Measurements from ENCODE around the gene FMN1. TPM values are rescaled to one million over a fixed set of nuclear protein-coding genes. Genes with fewer than 3 reads are reported as not detected.
A peak's percentile ranks its signal among the peaks of the same experiment; 100 is the strongest.

The FMN1 gene
- total RNA-seq, 1 experiment from 2014 or later, result 11.5 TPM

DNA sequence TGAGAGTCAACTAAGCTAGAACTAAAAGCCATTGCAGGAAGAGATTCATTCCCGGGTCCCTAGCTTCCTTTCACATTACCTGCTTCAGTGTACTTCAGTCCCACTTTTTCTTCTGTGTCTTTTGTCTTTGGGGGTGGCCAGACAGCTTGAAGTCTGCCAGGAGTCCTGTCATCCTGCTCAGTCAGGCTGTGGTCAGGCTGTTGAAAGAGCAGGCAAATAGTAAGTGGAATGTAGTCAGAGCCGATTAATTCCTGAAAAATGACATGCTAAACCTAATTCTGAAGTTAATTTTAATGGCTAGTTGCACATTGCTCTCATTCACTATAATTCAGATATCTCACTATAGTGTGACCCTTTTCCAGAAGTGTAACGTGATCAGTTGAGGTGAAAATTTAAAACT, 129.6 kb downstream of the FMN1 start:
- peak; percentile 24 for DNase-seq (ENCODE audit: low spot score)

DNA sequence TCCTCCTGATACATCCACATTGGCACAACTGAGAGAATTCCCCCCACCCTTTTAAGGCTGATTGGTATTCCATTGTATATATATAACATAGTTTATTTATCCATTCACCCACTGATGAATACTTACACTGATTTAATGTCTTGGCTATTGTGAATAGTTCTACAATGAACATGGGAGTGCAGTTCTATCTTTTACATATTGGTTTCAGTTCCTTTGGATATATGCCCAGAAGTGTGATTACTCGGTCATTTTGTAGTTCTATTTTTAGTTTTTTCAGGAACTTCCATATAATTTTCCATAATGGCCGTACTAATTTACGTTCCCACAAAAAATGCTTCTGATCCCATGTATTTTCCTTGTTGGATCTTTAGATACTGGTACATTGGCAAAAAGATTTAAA, 135.3 kb downstream of the FMN1 start:
- DNase-seq (ENCODE audit: low spot score), result no peak

DNA sequence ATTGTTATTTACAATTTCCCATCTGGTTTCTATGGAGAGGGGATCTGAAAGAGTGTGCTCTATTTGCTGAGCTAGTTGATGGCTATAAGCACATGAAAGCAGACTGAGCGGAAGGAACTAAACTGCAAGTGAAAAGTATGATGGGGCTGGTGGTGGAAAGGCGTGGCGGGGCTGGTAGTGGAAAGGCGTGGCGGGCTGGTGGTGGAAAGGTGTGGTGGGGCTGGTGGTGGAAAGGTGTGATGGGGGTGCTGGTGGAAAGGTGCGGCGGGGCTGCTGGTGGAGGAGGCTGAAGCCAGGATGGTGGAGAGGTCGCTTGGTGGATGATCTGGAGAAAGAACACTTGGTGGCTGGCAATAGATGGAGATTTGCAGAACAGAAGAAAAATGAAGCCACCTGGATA, 136.7 kb downstream of the FMN1 start:
- DNase-seq (ENCODE audit: low spot score), result no peak

DNA sequence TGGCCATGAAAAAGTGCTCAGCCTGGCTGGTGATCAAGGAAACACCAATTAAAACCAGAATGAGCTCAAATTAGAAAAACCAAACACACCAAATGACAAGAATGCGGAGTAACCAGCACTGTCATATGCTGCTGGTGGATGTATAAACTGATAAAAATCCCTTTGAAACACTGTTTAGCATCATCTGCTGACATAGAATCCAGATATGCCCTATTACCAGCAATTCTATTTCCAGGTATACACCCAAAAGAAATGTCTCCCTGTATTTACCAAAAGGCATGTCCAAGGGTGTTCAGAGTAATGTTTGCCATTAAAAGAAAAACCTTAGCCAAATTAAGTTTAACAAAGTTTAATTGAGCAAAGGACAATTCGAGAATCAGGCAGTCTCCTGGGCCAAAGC, 138.6 kb downstream of the FMN1 start:
- DNase-seq (ENCODE audit: low spot score), result no peak

DNA sequence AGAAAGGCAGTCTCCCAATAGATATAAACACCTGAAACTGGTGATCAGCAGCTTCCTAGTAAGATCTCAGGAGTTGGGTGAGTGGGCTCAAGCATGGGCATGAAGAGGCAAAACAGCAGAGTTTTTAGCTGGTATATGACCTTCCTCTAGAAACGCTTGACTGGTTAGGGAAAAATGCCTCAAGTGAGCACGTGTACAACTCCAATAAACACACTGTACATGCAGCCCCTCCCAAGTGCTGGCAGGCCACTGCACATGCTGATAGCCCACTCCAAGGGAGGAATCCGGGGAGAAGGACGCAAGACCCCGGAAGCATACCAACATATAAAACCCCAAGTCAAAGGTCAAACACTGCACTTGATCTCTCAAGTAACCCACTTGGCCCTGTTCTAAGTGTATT, 143.0 kb downstream of the FMN1 start:
- no peak for DNase-seq (ENCODE audit: low spot score)

DNA sequence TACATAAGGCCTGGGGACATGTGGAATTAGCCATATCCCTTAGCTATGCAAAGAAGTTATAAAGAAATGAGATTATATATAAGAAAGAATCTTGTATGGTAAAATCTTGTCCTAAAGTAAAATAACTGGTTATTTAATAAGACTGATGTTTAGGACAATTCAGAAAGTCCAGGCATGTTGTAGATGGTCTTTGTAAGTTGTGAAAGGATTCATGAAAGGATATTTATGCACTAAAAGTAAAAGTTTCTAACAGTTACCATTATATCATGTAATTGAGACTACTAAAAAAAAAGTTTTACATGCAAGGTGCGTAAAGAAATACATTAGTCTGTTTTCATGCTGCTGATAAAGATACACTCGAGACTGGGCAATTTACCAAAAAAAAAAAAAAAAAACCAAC, 146.3 kb downstream of the FMN1 start:
- no peak for DNase-seq (ENCODE audit: low spot score)

DNA sequence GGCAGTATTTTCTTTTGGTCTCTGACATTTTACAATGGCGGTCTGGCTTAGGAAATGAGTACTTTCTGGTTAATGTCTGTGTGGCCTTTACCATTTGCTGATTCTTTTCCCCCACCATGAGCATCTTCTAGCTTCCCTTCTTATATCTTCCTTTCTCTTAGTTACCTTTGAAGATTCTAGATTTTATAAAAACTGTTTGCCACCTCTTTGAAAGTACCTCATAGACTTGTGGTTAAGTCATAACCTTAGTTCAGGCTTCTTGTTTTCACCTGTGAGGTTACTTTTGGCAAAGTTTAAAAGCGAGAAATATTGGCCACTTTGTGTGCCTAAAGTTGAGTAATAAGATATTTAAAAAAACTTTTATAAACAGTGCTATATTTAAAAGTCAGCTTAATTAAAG, 147.4 kb downstream of the FMN1 start:
- no peak for DNase-seq (ENCODE audit: low spot score)

DNA sequence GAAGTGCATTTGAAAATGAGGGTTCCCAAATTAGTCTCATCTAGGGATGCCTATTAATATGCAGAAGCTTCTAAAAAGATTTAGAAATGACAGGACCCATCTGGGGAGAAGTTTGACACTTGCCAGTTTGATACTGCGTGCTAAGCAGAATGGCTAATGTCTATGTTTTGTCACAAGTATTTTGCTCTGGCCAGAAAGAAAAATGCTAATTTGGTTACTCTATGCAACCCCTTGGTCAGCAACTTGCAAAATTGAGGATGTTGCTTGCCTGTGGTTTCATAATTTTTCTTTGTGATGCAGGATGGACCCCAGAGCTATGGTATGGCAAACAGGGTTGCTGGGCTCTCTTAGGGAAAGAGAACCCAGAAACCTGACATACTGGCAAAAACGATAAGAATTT, 148.2 kb downstream of the FMN1 start:
- no peak for DNase-seq (ENCODE audit: low spot score)

DNA sequence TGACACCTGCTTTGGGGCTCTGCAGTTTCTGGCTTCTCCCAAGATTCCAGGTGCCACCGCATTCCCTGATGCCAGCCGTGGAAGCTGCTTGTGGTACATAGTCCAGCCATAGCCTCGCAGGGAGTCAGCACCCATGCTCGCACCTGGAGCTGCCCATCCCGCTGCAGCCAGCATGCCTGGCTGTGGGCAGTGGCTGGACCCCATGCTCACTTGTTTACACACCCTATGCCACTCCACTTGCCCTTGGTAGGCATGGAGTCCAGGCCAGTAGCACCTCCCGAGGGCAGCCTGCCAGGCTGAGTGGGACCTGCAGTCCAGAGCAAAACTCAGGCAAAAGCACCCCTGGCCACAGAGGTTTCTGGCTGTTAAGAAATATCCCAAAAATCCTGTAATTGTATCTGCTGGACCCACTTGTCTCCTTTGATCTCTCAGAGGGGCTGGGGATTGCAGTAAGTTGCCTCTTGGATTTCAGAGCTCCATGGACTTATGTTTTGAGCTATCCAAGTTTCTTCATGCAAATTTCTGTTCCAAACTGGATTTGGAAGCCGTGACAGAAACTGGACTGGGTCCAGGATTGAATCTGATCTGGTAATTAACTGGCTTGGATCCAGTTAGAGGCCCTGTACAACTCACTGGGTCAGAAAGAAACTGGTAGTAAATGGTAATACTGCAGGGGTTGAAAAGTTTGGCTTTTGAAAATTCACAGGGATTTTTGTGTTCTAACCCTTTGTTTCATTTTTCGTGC, 149.3 kb downstream of the FMN1 start:
- no peak for DNase-seq (ENCODE audit: low spot score)

DNA sequence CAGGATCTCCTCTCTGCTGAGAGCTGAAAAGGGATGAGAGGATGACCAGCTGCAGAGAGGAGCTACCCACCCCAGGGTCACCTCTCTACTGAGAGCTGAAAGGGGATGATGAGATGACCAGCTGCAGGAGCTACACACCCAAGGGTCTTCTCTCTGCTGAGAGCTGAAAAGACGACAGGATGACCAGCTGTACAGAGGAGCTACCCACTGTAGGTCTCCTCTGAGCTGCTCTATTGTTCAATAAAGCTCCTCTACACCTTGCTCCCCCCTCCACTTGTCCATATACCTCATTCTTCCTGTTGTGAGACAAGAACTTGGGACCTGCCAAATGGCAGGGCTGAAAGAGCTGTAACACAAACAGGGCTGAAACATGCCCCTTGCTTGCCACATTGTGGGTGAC, 149.9 kb downstream of the FMN1 start:
- DNase-seq (ENCODE audit: low spot score), result no peak

DNA sequence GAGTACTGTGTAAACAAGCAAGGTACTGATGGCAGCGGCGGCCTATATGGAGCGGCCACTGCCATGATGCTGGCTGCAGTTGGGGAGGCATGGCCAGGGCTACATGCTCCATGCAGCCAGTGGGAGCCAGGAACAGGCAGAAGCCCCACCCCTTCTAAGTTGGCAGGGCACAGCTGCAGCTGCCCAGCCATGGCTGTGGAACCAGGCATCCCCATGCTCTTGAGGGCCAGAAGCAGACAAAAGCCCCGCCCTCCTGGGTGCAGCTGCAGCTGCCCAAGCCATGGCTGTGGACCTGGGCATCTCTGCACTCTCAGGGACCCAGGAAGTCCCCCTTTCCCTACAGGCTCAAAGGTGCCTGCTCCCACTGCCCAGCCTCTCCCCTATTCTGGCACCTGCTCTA, 150.9 kb downstream of the FMN1 start:
- DNase-seq (ENCODE audit: low spot score), result no peak

DNA sequence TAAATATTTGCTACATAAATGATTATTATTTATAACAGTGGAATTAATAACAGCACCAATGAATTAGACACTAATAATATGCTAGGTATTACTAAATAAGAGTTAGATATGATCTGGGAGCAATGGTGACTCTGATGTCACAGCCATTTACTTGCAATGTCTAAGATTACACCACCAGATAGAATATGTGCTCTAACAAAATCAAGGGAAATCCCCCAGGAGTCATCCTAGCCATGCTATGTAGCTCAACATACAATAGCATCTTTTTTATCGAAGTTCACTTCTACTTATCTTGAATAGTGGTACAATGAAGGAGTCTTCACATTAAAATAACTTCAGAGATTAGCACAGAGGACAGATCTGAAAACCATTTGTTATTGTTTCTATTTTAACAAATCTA, 154.0 kb downstream of the FMN1 start:
- no peak for DNase-seq (ENCODE audit: low spot score)

DNA sequence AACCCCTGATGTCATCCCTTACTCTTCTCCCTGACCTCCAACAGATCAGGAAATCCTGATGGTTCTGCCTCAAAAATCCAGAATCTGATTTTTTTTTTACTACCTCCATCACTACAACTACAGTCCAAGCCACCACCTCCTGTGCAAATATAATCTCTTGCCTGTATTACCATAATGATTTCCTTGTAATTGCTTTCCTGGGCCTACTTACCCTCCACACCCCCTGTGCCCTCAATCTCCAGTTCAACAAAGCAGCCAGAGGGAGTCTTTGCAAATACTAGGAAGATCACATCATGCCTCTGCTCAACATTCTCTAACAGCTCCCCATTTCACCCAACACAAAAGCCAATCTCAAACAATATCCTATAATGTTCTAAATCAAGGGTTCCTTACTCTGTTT, 159.9 kb downstream of the FMN1 start:
- no peak for DNase-seq (ENCODE audit: low spot score)

DNA sequence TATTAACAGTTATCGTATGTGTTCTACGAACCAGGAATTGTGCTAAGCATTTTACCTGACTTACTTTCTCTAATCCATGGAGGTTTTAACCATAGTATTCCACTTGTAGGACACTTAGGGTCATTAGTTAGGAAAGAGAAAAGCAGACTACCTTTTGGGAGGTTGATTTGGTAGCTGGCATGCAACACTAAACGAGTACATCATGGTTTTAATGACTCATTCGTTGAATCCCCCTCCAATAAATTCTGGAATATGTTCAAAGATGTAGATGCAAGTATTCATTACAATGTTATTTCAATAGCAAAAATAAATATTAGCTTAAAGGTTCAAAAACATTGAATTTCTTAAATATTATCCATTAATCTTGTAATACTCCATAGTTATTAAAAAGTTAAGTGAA, 162.5 kb downstream of the FMN1 start:
- no peak for DNase-seq (ENCODE audit: low spot score)

DNA sequence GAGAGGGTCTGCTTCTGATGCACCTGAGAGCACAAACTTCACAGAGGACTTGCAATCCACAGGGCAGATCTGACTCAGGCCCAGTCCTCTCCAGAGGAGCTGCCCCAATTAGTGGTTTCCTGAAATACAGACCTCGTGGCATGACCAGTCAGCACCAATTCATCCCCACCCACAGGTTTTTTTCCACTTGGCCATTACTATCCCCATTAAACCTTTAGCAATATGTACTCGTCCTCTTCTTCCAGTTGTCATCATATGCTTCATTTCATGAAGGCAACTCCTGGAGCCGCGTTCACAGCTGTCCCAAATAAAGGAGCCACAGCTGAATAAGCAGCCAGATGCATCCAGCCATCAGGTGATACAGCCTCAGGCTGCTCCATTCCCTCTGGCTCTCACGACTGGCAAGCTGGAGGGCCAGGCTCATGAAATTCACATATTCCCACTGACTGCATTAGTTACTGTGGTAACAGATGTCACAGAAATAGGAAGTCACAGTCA, 163.1 kb downstream of the FMN1 start:
- no peak for DNase-seq (ENCODE audit: low spot score)

DNA sequence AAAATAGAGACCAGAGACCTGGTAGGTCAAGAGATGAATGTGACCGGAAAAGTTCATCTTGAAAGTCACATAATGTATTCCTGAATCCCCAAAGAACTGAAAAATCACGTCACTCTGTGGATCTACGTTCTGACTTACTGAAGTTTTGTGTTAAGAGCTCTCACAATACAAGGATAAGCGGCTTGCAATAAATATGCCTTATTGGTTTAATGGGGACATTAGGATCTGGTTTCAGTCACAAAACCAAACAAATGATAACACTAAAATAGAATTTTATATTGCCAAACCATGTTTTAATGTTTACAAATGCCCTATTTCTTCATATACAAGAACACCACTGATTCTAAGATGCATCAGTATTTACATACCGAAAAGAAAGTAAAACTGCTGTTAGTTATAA, 164.2 kb downstream of the FMN1 start:
- no peak for DNase-seq (ENCODE audit: low spot score)

DNA sequence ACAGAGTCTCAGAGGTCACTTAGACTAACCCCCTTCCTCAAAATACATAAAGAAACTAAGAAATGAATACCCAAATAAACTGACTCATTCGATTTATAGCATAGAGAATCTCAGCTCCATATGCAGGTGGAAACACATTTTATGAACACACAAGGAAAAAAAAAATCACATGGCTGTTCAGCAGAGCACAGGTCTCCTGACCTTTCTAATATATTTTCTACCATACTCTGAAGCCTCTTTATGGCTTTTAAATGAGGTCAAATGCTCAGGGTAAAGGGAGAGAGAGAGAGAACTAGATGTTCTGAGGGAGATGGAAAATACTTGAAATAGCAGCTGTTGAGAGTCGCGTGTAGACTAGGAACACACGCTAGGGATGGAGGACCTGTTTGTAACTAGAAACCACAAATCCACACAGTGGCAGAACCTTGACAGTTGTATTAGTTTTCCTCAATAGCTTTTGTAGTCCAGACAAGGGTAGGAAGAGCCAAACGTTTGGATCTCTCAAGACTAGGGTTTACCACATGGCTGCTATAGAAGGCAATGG, 165.3 kb downstream of the FMN1 start:
- no peak for DNase-seq (ENCODE audit: low spot score)

DNA sequence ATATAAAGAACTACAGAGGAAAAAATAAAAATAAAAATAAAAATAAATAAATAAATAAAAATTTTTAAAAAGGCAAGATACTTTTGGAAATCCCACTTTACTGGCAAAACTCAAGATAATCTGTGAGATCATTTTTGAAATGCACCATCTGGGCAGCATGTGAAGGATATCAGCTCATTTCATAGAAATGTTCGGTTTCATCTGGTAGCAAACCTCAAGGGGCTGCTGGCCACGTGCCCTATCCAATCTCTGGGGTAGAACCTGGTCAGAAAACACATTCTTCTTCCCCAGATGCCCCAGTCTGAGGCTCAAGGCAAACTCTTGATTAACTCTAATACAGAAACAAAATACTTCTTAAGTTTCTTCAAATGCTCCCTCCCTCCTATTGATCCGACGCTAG, 166.0 kb downstream of the FMN1 start:
- DNase-seq (ENCODE audit: low spot score), result no peak

DNA sequence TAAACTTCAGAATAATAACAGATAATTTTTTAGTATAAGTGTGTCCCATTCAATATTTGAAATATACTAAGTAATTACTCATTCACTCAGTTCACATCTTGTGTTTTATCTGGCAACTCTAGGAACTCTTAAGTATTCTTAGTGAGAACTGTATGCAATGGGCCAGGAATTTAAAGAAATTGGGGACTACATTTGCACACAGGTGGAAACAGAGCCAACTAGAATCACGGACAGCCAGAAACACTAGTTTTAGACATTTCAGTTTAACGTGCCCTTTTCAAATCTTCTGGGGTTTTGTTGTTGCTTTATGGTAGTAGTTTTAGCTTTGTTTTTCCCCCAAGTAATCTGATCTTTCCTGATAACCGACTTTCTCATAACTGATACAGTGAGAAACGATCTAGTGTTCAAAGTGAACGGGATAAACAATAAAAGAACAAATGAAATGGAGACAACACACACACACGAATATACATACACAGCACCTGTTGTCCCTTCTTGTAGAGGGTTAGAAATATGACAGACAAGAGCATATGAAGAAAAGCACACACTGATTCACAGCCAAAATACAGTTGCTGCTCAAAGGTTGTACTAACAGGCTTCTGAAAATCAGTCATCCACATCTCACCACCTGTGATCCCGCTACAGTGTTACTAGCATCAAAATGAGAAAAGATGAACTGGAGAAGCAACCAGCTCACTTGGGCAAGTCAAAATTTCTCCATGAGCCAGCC, 167.0 kb downstream of the FMN1 start:
- no peak for DNase-seq (ENCODE audit: low spot score)

DNA sequence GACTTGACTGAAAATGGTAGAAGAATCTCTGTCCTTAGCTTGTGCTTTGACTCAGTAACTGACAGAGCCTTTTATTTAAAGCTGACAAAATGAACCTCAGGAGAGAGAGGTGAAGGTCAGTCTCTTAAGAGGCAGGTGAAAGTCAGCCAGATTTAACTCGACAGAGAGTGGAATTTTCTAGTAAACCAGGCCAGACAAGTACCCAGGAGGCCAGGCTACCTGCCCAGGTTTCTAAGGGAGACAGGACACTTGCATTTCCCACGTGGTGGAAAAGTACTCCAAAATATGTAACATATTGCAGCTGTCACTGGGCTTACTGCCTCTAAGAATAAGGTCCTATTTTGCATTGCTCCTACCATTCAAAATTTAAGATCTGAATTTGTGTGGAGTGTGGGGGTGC, 167.9 kb downstream of the FMN1 start:
- DNase-seq (ENCODE audit: low spot score), result no peak

DNA sequence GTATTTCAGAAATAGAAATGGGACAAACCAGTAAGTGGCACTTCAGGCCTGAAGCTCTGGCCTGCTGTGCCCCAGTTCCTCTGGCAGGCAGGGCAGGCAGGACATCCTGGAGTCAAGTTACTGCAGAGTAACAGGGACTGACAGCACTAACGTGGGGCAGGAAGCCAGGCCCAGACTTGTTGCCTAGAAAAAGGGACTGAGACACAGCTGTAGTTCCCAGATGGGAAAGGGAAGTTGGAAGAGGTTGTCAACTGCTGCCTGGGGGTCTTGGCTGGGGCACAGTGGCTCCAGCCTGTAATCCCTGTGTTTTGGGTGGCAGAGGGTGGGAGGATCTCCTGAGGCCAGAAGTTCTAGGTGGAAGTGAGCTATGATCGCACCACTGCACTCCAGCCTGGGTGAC, 171.9 kb downstream of the FMN1 start:
- no peak for DNase-seq (ENCODE audit: low spot score)

DNA sequence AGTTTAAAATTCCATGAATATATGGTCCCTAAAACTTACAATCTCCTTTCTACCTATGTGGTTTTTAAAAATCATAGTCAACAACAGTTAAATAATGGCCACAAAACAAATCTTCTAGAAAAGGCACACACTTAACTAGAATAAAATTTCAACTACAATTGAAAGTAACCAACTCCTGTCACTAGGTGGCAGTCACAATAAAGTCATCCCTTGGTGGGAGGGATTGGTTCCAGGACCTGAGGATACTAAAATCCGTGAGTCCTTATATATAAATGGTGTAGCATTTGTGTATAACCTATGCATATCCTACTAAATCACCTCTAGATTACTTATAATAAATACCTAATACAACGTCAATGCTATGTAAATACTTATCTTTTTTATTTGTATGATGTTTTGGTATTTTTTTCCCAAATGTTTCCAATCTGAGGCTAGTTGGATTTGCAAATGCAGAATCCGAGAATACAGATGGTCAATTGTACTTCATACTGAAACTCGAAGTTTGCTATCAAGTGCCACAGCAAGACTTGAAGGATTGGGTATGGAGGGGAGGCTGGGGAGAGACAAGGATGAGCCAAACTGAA, 172.6 kb downstream of the FMN1 start:
- DNase-seq (ENCODE audit: low spot score), result peak; percentile 86
